Retinal pigment epithelial cell (primary cell): Measurements from ENCODE around the gene ZNF598.

Source experiments
- DNase-seq: peaks from one replicate; pipeline ENCODE4 v3.0.0-alpha.2; 2010; ENCODE audit warnings: low read depth
- H3K4me3 ChIP-seq: 2 replicates; pipeline ENCODE4 v1.5.1; 2011; ENCODE audit warnings: mild to moderate bottlenecking, low read length, control low read depth, moderate library complexity
- TF ChIP-seq, protein P1 (sequence below): conservative IDR thresholded peaks from 2 replicates; pipeline ENCODE4 v1.5.1; 2011; ENCODE audit warnings: low read depth, low read length, control low read depth, inconsistent platforms

Gene ZNF598

DNA sequence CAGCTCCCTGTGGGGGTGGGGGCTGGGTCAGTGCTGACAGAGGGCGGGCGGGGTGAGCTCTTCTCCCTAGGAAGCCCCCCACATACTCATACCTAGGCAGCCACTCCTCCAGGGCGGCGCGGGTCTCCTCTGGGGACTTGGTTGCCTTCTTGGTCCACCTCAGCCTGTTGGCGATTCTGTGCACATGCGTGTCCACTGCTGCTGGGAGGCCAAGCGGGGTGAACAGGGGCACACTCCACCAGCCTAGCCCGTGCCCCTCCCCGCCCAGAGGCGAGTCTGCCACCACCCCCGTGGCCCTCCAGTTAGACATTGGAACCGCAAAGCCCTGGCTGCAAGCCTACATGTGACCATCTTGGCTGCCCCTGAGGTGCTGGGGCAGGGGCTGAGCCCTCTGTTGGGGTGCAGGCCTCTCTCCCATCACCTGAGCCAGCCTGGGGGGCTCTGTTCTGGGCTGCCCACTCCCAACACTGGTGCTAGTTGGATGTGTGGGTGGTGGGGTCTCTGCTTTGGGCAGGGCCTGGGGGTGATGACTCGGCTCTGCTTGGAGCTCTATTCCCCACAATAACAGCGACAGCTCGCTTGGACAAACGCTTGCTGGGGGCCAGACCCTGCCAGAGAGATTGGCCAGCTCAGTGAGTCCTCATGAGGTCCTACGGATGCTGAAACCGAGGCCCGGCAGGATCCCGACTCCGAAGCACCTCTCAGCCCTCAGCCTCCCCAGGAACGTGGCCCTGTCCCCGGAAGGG is 30.6 kb upstream of the ZNF598 start:
- TF ChIP-seq, protein P1, sequence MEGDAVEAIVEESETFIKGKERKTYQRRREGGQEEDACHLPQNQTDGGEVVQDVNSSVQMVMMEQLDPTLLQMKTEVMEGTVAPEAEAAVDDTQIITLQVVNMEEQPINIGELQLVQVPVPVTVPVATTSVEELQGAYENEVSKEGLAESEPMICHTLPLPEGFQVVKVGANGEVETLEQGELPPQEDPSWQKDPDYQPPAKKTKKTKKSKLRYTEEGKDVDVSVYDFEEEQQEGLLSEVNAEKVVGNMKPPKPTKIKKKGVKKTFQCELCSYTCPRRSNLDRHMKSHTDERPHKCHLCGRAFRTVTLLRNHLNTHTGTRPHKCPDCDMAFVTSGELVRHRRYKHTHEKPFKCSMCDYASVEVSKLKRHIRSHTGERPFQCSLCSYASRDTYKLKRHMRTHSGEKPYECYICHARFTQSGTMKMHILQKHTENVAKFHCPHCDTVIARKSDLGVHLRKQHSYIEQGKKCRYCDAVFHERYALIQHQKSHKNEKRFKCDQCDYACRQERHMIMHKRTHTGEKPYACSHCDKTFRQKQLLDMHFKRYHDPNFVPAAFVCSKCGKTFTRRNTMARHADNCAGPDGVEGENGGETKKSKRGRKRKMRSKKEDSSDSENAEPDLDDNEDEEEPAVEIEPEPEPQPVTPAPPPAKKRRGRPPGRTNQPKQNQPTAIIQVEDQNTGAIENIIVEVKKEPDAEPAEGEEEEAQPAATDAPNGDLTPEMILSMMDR = no peak
- no peak overlapping the region for H3K4me3 ChIP-seq
- no peak for DNase-seq

DNA sequence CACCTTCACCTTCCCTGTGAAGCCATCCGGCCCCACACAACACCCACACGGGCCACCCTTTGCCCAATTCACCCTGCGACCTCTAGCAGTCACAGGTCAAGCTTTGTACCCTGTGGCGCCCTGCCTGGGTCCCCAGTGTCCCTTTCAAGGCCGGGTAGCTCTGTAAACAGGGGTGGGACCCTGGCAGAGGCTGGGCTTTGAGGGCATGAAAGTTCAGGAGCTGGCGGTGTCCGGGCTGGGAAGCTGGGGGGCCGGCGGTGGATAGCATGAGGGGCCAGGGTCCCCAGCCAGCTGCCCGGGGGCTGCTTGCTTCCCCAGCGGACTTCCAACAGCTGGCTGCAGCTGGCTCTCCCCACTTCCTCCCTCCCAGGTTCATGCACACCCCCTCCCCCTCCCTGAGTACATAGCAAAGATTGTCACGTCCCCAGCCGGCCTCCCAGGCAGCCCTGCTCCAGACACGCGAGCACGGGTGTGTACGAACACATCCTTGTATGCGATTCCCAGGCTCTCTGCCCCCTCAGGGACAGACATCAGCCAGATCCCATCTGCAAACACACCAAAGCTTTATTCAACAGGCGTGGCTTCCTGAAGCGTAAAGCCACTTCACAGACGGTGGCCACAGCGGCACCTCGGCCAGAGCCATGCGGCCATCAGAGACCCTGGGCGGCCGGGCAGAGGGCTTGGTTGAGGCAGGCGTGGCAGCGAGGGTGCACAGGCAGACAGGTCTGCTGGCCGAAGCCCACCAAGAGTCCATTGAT is 29.8 kb upstream of the ZNF598 start:
- no peak for DNase-seq
- TF ChIP-seq, protein P1 = no peak
- H3K4me3 ChIP-seq = no peak overlapping the region

DNA sequence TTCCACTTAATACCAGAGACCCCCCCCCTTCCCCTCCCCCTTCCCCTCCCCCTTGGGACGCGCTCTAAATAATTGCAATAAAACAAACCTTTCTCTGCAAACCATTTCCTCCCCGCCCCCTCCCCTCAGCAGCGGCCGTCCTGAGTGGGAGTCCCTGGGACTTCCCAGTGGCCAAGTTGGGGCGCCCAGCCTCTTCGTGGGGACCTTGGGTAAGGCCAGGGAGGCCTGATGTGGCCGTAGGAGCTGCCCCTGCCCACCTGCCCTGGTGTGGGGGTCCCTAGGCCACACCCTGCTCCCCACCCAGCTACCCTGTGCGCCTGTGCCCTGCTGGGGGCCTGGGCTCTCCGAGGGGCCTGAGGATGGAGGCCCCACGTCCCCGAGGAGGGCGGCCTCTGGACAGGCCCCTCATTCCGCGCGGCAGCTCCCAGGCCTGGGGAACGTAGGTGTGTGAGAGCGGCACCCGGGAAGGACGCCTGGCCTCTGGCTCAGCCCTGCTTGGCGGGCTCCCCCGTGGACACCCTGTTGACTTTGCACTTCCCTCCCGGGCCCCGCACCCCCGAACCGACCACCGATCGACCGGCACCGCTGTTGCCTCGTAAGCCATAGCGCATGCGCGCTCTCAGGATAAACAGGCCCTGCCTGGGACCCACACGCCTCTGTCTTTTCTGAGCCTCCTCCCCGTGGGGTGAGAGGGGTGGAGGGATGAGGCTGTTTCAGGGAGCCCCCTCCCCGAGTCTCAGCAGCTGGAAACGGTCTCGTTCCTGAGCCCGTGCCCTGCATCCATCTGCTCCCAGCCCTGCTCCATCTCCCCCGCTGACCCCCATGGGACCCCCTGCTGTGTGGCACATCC is 29.0 kb upstream of the ZNF598 start:
- no peak for DNase-seq
- H3K4me3 ChIP-seq = no peak overlapping the region
- TF ChIP-seq, protein P1 = no peak

DNA sequence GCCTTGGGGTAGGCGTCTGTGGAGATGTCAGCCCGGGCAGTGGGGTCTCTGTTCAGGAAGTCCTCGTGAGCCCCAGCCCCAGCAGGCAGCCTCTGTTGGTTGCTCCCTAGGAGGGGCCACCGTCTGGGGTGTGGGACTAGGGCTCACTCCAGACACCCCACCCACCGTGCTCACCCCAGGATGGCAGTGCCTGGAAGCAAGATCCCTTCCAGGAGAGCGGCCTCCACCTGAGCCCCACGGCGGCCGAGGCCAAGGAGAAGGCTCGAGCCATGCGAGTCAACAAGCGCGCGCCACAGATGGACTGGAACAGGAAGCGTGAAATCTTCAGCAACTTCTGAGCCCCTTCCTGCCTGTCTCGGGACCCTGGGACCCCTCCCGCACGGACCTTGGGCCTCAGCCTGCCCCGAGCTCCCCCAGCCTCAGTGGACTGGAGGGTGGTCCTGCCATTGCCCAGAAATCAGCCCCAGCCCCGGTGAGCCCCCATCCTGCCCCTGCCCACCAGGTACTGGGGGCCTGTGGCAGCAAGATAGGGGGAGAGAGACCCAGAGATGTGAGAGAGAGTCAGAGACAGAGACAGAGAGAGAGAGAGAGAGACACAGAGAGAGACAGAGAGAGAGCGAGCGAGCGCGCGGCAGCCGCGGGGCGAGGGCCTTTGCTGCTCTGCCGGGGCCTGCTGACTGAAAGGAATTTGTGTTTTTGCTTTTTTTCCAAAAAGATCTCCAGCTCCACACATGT is 28.2 kb upstream of the ZNF598 start:
- no peak overlapping the region for H3K4me3 ChIP-seq
- DNase-seq = no peak
- TF ChIP-seq, protein P1 = no peak

DNA sequence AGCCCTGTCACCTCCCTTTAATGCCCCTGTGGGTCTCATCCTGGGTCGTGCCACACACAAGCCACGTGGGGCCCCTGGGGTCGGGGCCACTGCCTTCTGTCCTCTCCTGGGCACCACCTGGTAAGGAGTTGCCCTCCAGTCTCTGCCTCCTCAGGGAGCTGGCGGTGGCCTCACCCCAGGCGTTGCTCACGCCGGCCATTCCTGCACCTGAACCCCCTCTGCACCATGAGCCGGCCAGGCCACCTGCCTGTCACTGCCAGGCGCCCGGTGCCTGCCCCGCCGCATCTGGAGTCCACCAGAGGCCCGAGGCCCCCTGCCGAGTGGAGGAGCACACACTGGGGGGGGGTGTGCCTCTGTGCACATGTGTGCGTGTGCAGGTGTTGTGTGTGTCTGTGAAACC is 27.5 kb upstream of the ZNF598 start:
- DNase-seq = no peak
- TF ChIP-seq, protein P1 = no peak
- no peak overlapping the region for H3K4me3 ChIP-seq

DNA sequence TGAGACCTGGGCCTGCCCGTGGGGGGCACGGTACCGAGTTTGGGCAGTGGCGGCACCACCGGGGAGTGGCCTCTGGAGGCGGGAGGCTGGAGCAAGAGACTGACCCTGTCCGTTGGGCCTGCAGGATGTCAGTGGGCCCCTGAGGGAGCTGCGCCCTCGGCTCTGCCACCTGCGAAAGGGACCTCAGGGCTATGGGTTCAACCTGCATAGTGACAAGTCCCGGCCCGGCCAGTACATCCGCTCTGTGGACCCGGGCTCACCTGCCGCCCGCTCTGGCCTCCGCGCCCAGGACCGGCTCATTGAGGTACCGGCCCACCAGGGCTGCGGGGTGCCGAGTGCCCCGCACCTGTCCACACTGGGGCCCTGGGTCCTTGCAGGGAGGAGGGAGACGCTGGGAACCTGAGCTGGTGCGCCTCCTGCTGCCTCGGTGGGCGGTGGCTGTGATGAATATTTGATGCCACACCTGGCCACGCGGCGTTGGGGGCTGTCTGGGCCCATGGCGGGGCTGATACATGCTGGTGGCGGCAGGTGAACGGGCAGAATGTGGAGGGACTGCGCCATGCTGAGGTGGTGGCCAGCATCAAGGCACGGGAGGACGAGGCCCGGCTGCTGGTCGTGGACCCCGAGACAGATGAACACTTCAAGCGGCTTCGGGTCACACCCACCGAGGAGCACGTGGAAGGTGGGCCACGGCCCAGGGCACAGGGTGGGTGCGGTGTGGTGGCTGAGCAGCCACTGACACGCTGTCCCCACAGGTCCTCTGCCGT is 26.8 kb upstream of the ZNF598 start:
- H3K4me3 ChIP-seq = no peak overlapping the region
- DNase-seq = no peak

More for the DNA sequence above, 26.8 kb upstream of the ZNF598 start:
- TF ChIP-seq, protein P1 = no peak
